ENCODE measurements around the gene IQCC.

IQCC gene

GRCh38 chr1:32195972-32196823, 9.3 kb upstream of the IQCC start:
- no peak for DNase-seq

- DNase-seq = no peak
Observed at GRCh38 chr1:32197074-32197473, 8.4 kb upstream of the IQCC start.

- no peak for DNase-seq
Observed at GRCh38 chr1:32197837-32198236, 7.6 kb upstream of the IQCC start.

GRCh38 chr1:32198237-32199042, 7.0 kb upstream of the IQCC start:
- DNase-seq = no peak

- DNase-seq = no peak
Observed at GRCh38 chr1:32199043-32199716, 6.3 kb upstream of the IQCC start.

GRCh38 chr1:32199717-32200072, 5.8 kb upstream of the IQCC start:
- DNase-seq = peak; percentile 74

GRCh38 chr1:32200226-32201010, 5.1 kb upstream of the IQCC start, which contains the start of gene CCDC28B:
TSS of gene CCDC28B (plus strand) at chr1:32200595. CDS start at chr1:32201936, 1,341 bp downstream.
- peak; percentile 64 for DNase-seq

GRCh38 chr1:32201011-32201855, 4.2 kb upstream of the IQCC start:
- DNase-seq = no peak

GRCh38 chr1:32204943-32205361, 519 bp upstream of the IQCC start:
- DNase-seq = no peak

GRCh38 chr1:32208469-32208868, 3.0 kb downstream of the IQCC start:
- no peak for DNase-seq

- peak; percentile 92 for DNase-seq
Observed at GRCh38 chr1:32208891-32209328, 3.4 kb downstream of the IQCC start, which contains the start of gene DCDC2B. TSS of gene DCDC2B (plus strand) at chr1:32209089. CDS start at chr1:32209094, 5 bp downstream.

- DNase-seq = peak; percentile 64
Observed at GRCh38 chr1:32215629-32216480, 10.4 kb downstream of the IQCC start.

- no peak for DNase-seq
Observed at GRCh38 chr1:32216566-32216965, 11.1 kb downstream of the IQCC start.

- no peak for DNase-seq
Observed at GRCh38 chr1:32219022-32219421, 13.6 kb downstream of the IQCC start.

GRCh38 chr1:32220746-32221580, 15.5 kb downstream of the IQCC start:
- no peak for DNase-seq

GRCh38 chr1:32221581-32221979, 16.1 kb downstream of the IQCC start:
- no peak for DNase-seq

GRCh38 chr1:32221980-32222755, 16.7 kb downstream of the IQCC start, which contains the start of the genes EIF3I and TMEM234:
TSS of gene EIF3I (plus strand) at chr1:32222407. CDS start at chr1:32222442, 35 bp downstream.
TSS of gene TMEM234 (minus strand) at chr1:32222353. CDS start at chr1:32222322, 31 bp downstream.
- DNase-seq = peak; percentile 91

GRCh38 chr1:32223683-32224082, 18.2 kb downstream of the IQCC start:
- DNase-seq = no peak
